Tibial nerve (tissue), 4 donors: ENCODE measurements around the gene ZBTB7C. TPM values are rescaled to one million over a fixed set of nuclear protein-coding genes. Genes with fewer than 3 reads are reported as not detected.
A peak's percentile ranks its signal among the peaks of the same experiment; 100 is the strongest.

Experiments used
- DNase-seq, 2 donors: peaks; one replicate each; pipeline ENCODE4 v3.0.0-alpha.2; 2019; ENCODE audit warnings: low spot score in 2 of 2
- H3K27ac ChIP-seq, 4 donors: fragments of 200-600 bp; sonication (generic) in 3 of 4; one replicate each; pipeline ENCODE4 v1.5.1; 2017 to 2019; ENCODE audit warnings: mild to moderate bottlenecking in 1 of 4
- H3K27me3 ChIP-seq, 2 donors: fragments of 200-600 bp; sonication (generic) in 1 of 2; one replicate each; pipeline versions ENCODE4 v1.5.1 to v1.6.0; 2017 to 2019
- H3K36me3 ChIP-seq, 3 donors: fragments of 200-600 bp; sonication (generic); one replicate each; pipeline ENCODE4 v1.5.1; 2018 to 2019
- H3K4me1 ChIP-seq, 4 donors: fragments of 200-600 bp; sonication (generic) in 3 of 4; one replicate each; pipeline ENCODE4 v1.5.1; 2017 to 2019
- H3K4me3 ChIP-seq, 4 donors: fragments of 200-600 bp; sonication (generic) in 3 of 4; one replicate each; pipeline ENCODE4 v1.5.1; 2017 to 2019; ENCODE audit warnings: mild to moderate bottlenecking in 1 of 4, moderate library complexity in 1 of 4
- H3K9me3 ChIP-seq, 4 donors: fragments of 200-600 bp; sonication (generic) in 3 of 4; one replicate each; pipeline ENCODE4 v1.5.1; 2017 to 2019
- EP300 ChIP-seq, 2 donors: sonication (generic); formaldehyde crosslinking; IDR thresholded peaks; one replicate each; pipeline ENCODE4 v1.6.1; 2017; ENCODE audit warnings: antibody characterized with exemption in 2 of 2, mild to moderate bottlenecking in 1 of 2
- POLR2A ChIP-seq, 2 donors: fragments of 450-650 bp; IDR thresholded peaks; one replicate each; pipeline ENCODE4 v1.6.1; 2017; ENCODE audit warnings: antibody characterized with exemption in 2 of 2, mild to moderate bottlenecking in 2 of 2, moderate library complexity in 2 of 2
- WGBS, 2 donors: methylation state at CpG; one replicate each; pipeline ENCODE4 v1.1.5; 2018; 5-methylcytosine and 5-hydroxymethylcytosine counted together
- total RNA-seq, 4 donors: library from RNA; depleted of rRNA; stranded (reverse); fragments of >200 nt; gene quantifications; one replicate each; pipeline ENCODE4 v1.1.0, GENCODE V29; 2016
- TF ChIP-seq, protein P1 (sequence below), 5 experiments: fragments of 200-600 bp in 3 of 5; fragments of 450-650 bp in 2 of 5; sonication (generic) in 3 of 5; IDR thresholded peaks; one replicate each; pipeline ENCODE4 v1.5.1; 2016 to 2019; ENCODE audit warnings: antibody characterized with exemption in 5 of 5, mild to moderate bottlenecking in 3 of 5, moderate library complexity in 2 of 5

Gene ZBTB7C
- total RNA-seq, 4 donors from 2014 or later, result 24.6 to 95.0 (median 75.3) TPM

- H3K9me3 ChIP-seq, result no peaks in the 10 kb centered on the region
- DNase-seq, result no peak
- no peak overlapping the region for H3K27ac ChIP-seq
- H3K4me1 ChIP-seq, result peaks cover 0 to 11% (median 0%) of the 10 kb centered on the region in 4 donors
- TF ChIP-seq, protein P1, sequence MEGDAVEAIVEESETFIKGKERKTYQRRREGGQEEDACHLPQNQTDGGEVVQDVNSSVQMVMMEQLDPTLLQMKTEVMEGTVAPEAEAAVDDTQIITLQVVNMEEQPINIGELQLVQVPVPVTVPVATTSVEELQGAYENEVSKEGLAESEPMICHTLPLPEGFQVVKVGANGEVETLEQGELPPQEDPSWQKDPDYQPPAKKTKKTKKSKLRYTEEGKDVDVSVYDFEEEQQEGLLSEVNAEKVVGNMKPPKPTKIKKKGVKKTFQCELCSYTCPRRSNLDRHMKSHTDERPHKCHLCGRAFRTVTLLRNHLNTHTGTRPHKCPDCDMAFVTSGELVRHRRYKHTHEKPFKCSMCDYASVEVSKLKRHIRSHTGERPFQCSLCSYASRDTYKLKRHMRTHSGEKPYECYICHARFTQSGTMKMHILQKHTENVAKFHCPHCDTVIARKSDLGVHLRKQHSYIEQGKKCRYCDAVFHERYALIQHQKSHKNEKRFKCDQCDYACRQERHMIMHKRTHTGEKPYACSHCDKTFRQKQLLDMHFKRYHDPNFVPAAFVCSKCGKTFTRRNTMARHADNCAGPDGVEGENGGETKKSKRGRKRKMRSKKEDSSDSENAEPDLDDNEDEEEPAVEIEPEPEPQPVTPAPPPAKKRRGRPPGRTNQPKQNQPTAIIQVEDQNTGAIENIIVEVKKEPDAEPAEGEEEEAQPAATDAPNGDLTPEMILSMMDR (IDR thresholded peaks at IDR 0.05), result peak in 2 of 5 experiments; percentile 9 to 11
- no peak for TF ChIP-seq POLR2A (IDR thresholded peaks at IDR 0.05)
- no peaks in the 10 kb centered on the region for H3K36me3 ChIP-seq
- WGBS, 2 donors, result 61 to 82% methylated on average over 10 of the region's 10 CpGs
- no peaks in the 10 kb centered on the region for H3K27me3 ChIP-seq
- H3K4me3 ChIP-seq, result no peak overlapping the region
These were observed 113.4 kb downstream of the ZBTB7C start for GRCh38 chr18:48295586-48296311.

DNA sequence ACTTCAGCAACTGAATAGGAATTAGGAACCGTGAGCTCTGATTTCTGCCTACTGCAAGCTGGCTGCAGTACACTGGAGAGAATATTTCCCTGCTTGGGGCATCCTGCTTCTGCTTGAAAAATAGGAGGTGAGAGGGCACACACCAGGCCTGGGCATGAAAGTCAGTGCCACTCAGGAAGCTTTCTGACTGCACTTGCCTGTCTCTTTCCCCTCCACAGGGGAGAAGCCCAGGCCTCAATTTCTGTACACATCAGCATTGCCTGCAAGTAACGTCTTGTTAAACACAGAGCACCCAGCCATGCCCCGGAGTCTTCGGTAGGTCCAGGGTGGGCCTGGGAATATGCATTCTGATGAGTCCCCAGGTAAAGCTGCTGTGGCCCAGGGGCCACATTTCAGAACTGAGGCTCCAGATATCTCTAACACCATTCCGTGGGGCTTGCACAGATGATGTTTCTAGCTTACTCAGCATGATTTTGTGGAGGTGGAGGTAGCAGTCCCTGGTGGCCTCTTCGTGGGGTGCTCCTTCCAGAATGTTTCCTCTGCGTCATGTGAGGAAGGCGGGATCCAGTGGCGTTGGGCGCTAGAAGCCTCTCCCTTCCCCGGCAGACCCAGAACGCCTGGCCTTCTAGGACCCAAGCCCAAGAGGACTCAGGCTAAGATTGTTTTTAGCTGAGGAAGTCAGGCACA is 114.1 kb downstream of the ZBTB7C start:
- TF ChIP-seq, protein P1 (IDR thresholded peaks at IDR 0.05), result no peak
- no peak for TF ChIP-seq EP300 (IDR thresholded peaks at IDR 0.05)
- TF ChIP-seq POLR2A (IDR thresholded peaks at IDR 0.05), result no peak
- H3K27ac ChIP-seq, result no peak overlapping the region
- H3K36me3 ChIP-seq, result no peaks in the 10 kb centered on the region
- H3K4me1 ChIP-seq, result peaks cover 0 to 7% (median 0%) of the 10 kb centered on the region in 4 donors
- WGBS, 2 donors, result 79 to 85% methylated on average over 11 to 12 of the region's 12 CpGs
- DNase-seq, result no peak
- H3K4me3 ChIP-seq, result no peak overlapping the region
- no peaks in the 10 kb centered on the region for H3K9me3 ChIP-seq
- no peaks in the 10 kb centered on the region for H3K27me3 ChIP-seq

GRCh38 chr18:48293954-48294898 is 115.0 kb downstream of the ZBTB7C start:
- no peak for TF ChIP-seq EP300 (IDR thresholded peaks at IDR 0.05)
- Histone ChIP-seq H3K9me3 (no peaks in the 10 kb centered on the region), H3K27me3 (no peaks in the 10 kb centered on the region), H3K27ac (no peak overlapping the region), H3K36me3 (no peaks in the 10 kb centered on the region), H3K4me3 (no peak overlapping the region), H3K4me1 (peaks cover 0 to 7% (median 0%) of the 10 kb centered on the region in 4 donors)
- 72% methylated on average over 15 to 16 of the region's 16 CpGs for WGBS, 2 donors
- no peak for DNase-seq

- Histone ChIP-seq H3K4me1 (peaks cover 0 to 7% (median 0%) of the 10 kb centered on the region in 4 donors), H3K9me3 (no peaks in the 10 kb centered on the region), H3K27ac (no peak overlapping the region), H3K4me3 (no peak overlapping the region), H3K27me3 (no peaks in the 10 kb centered on the region), H3K36me3 (no peaks in the 10 kb centered on the region)
- no peak for DNase-seq
- 79% methylated on average over 4 of the region's 4 CpGs for WGBS, 2 donors
- TF ChIP-seq POLR2A (IDR thresholded peaks at IDR 0.05) (no peak), EP300 (IDR thresholded peaks at IDR 0.05) (no peak)
- TF ChIP-seq, protein P1 (IDR thresholded peaks at IDR 0.05), result no peak
These were observed 116.3 kb downstream of the ZBTB7C start for GRCh38 chr18:48292782-48293424.

DNA sequence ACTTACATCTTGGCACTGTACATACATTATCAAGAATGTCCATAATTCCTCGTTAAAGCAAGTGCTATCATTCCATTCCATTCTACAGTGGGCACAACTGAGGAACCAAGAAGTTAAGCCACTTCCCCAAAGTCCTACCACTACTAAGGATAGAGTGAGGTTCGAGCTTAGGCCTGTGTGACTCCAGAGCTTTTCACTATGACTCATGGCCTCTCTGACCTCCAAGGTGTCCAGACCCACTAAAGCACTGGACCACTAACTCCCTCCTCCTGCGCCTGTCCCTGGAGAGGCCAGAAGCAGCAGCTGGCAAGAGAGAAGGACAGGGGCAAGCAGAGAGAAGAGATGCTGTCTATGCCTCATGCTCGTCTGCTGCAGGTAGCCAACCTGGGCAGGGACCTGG is 117.0 kb downstream of the ZBTB7C start:
- no peaks in the 10 kb centered on the region for H3K27me3 ChIP-seq
- no peak overlapping the region for H3K4me3 ChIP-seq
- DNase-seq, result no peak
- no peaks in the 10 kb centered on the region for H3K9me3 ChIP-seq
- H3K4me1 ChIP-seq, result peaks cover 0 to 7% (median 0%) of the 10 kb centered on the region in 4 donors
- TF ChIP-seq POLR2A (IDR thresholded peaks at IDR 0.05) (no peak), EP300 (IDR thresholded peaks at IDR 0.05) (no peak)
- TF ChIP-seq, protein P1 (IDR thresholded peaks at IDR 0.05), result no peak
- H3K27ac ChIP-seq, result no peak overlapping the region
- 85 to 92% methylated on average over 4 of the region's 4 CpGs for WGBS, 2 donors
- no peaks in the 10 kb centered on the region for H3K36me3 ChIP-seq
